Esophagus squamous epithelium (tissue), 4 donors: ENCODE results near the gene SHPK.

Experiments
- POLR2A ChIP-seq, 4 donors: fragments of 450-650 bp; IDR thresholded peaks; one replicate each; pipeline ENCODE4 v1.6.1; 2017; ENCODE audit warnings: antibody characterized with exemption in 4 of 4, mild to moderate bottlenecking in 4 of 4, moderate library complexity in 3 of 4
- TF ChIP-seq, protein P1 (sequence below), 6 experiments: fragments of 450-650 bp in 4 of 6; fragments of 200-600 bp in 2 of 6; sonication (generic) in 2 of 6; IDR thresholded peaks; one replicate each; pipeline ENCODE4 v1.5.1; 2016 to 2019; ENCODE audit warnings: antibody characterized with exemption in 6 of 6, mild to moderate bottlenecking in 4 of 6, moderate library complexity in 4 of 6

DNA sequence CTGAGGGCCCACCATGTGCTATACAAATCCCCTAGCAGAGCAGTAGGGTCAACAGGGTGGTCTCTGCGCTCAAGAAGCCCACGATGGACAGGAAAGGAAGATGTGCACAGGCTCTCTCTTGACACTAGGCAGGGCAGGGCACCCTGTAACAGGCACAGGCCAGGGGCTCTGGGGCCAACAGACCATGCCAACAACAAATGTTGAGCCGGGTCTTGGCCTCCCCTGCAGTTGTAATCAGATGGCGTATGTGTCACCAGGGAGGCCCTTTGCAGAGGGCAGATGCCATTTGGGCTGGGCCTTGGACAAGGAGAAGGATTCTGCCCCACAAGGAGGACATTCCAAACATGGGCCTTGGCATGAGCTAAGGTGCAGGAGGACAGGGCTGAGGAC lies 32.2 kb downstream of the SHPK start:
- TF ChIP-seq, protein P1, sequence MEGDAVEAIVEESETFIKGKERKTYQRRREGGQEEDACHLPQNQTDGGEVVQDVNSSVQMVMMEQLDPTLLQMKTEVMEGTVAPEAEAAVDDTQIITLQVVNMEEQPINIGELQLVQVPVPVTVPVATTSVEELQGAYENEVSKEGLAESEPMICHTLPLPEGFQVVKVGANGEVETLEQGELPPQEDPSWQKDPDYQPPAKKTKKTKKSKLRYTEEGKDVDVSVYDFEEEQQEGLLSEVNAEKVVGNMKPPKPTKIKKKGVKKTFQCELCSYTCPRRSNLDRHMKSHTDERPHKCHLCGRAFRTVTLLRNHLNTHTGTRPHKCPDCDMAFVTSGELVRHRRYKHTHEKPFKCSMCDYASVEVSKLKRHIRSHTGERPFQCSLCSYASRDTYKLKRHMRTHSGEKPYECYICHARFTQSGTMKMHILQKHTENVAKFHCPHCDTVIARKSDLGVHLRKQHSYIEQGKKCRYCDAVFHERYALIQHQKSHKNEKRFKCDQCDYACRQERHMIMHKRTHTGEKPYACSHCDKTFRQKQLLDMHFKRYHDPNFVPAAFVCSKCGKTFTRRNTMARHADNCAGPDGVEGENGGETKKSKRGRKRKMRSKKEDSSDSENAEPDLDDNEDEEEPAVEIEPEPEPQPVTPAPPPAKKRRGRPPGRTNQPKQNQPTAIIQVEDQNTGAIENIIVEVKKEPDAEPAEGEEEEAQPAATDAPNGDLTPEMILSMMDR (IDR thresholded peaks at IDR 0.05): no peak
- TF ChIP-seq POLR2A (IDR thresholded peaks at IDR 0.05): no peak
